GM12892 (cell line): Measurements from ENCODE around the gene SLC4A8.

Source experiments
- POLR2A ChIP-seq: IDR thresholded peaks from 2 replicates; pipeline ENCODE4 v1.6.1; 2011; ENCODE audit warnings: low read depth, low read length, control low read depth
- POLR2AphosphoS5 ChIP-seq: IDR thresholded peaks from 2 replicates; pipeline ENCODE4 v1.6.1; 2011; ENCODE audit warnings: low read depth, low read length, control low read depth
- TAF1 ChIP-seq: IDR thresholded peaks from 2 replicates; pipeline ENCODE4 v1.6.1; 2011; ENCODE audit warnings: low read depth, mild to moderate bottlenecking, control low read depth, low read length, borderline replicate concordance

- TF ChIP-seq POLR2AphosphoS5 (no peak), POLR2A (no peak), TAF1 (no peak)
Observed at GRCh38 chr12:51397670-51398069, 27.0 kb upstream of the SLC4A8 start.
